Smooth muscle cell (in vitro differentiated cells): ENCODE measurements around the gene BMPR2. TPM values are rescaled to one million over a fixed set of nuclear protein-coding genes. Genes with fewer than 3 reads are reported as not detected.
"Not testable (repeated sequence)": the region's sequence is repeated elsewhere in the genome, so short reads cannot be mapped to it uniquely, and the experiment has no call there.

ENCODE experiments used
- DNase-seq: peaks from one replicate; lab custom pipeline; 2025; ENCODE audit not compliant: unreplicated experiment; lab: John Stamatoyannopoulos, UW
- H2AFZ ChIP-seq: fragments of 200-600 bp; sonication (generic); 2 replicates; pipeline ENCODE4 v1.6.0; 2016; ENCODE audit warnings: antibody characterized with exemption, low read depth, mild to moderate bottlenecking
- H3F3A ChIP-seq: fragments of 200-600 bp; sonication (generic); 2 replicates; pipeline ENCODE4 v1.6.0; 2017; ENCODE audit warnings: antibody characterized with exemption, low read depth
- H3K27ac ChIP-seq: fragments of 200-600 bp; sonication (generic); 2 replicates; pipeline ENCODE4 v1.5.1; 2016; ENCODE audit warnings: low read depth, mild to moderate bottlenecking
- H3K27me3 ChIP-seq: fragments of 200-600 bp; sonication (generic); 2 replicates; pipeline ENCODE4 v1.6.1; 2016; ENCODE audit warnings: low read depth, mild to moderate bottlenecking
- H3K36me3 ChIP-seq: fragments of 200-600 bp; sonication (generic); 2 replicates; pipeline ENCODE4 v1.5.1; 2016; ENCODE audit warnings: low read depth
- H3K4me1 ChIP-seq: fragments of 200-600 bp; sonication (generic); 2 replicates; pipeline ENCODE4 v1.5.1; 2016; ENCODE audit warnings: low read depth
- H3K4me2 ChIP-seq: fragments of 200-600 bp; sonication (generic); 2 replicates; pipeline ENCODE4 v1.6.0; 2016; ENCODE audit warnings: mild to moderate bottlenecking
- H3K4me3 ChIP-seq: fragments of 200-600 bp; sonication (generic); 2 replicates; pipeline ENCODE4 v1.5.1; 2016; ENCODE audit warnings: mild to moderate bottlenecking
- H3K79me2 ChIP-seq: fragments of 200-600 bp; sonication (generic); 2 replicates; pipeline ENCODE4 v1.6.0; 2016; ENCODE audit warnings: low read depth, mild to moderate bottlenecking
- H3K9ac ChIP-seq: fragments of 200-600 bp; sonication (generic); 2 replicates; pipeline ENCODE4 v1.6.0; 2016; ENCODE audit warnings: low read depth
- H3K9me3 ChIP-seq: fragments of 200-600 bp; sonication (generic); replicated peaks from 2 replicates; pipeline ENCODE4 v1.5.1; 2016; ENCODE audit warnings: low read depth
- H4K20me1 ChIP-seq: fragments of 200-600 bp; sonication (generic); 2 replicates; pipeline ENCODE4 v1.6.0; 2016; ENCODE audit warnings: low read depth
- WGBS: methylation state at CpG from one replicate; pipeline ENCODE4 v1.1.7; 2016; ENCODE audit warnings: low lambda C conversion rate; 5-methylcytosine and 5-hydroxymethylcytosine counted together
- polyA plus RNA-seq: library from polyadenylated mRNA; unstranded; fragments of >200 nt; fragmentation: Nextera tagmentation; extraction: Ambion mirVana; gene quantifications from 2 replicates; pipeline ENCODE4 v1.2.1, GENCODE V29; 2016
- total RNA-seq: library from RNA; depleted of rRNA; stranded (reverse); fragments of >200 nt; gene quantifications from 2 replicates; pipeline ENCODE4 v1.2.3, GENCODE V29; 2014
- TF ChIP-seq, protein P1 (sequence below): fragments of 200-600 bp; sonication (generic); IDR thresholded peaks from 2 replicates; pipeline ENCODE4 v1.5.1; 2017; ENCODE audit warnings: borderline replicate concordance, mild to moderate bottlenecking, antibody characterized with exemption; ENCODE audit not compliant: insufficient read depth, poor library complexity, severe bottlenecking

The BMPR2 gene
- total and polyA plus RNA-seq, 2 experiments from 2014 or later = 21.5 to 70.9 TPM

- Histone ChIP-seq H3K9ac (no peak overlapping the region), H3K4me2 (no peak overlapping the region), H2AFZ (no peak overlapping the region), H3F3A (no peaks in the 10 kb centered on the region), H3K36me3 (peaks cover 5% of the 10 kb centered on the region), H3K79me2 (peaks cover 7% of the 10 kb centered on the region), H3K27me3 (no peaks in the 10 kb centered on the region), H3K4me3 (no peak overlapping the region), H3K9me3 (no peaks in the 10 kb centered on the region), H3K4me1 (no peaks in the 10 kb centered on the region), H3K27ac (no peak overlapping the region), H4K20me1 (peaks cover 22% of the 10 kb centered on the region)
- TF ChIP-seq, protein P1, sequence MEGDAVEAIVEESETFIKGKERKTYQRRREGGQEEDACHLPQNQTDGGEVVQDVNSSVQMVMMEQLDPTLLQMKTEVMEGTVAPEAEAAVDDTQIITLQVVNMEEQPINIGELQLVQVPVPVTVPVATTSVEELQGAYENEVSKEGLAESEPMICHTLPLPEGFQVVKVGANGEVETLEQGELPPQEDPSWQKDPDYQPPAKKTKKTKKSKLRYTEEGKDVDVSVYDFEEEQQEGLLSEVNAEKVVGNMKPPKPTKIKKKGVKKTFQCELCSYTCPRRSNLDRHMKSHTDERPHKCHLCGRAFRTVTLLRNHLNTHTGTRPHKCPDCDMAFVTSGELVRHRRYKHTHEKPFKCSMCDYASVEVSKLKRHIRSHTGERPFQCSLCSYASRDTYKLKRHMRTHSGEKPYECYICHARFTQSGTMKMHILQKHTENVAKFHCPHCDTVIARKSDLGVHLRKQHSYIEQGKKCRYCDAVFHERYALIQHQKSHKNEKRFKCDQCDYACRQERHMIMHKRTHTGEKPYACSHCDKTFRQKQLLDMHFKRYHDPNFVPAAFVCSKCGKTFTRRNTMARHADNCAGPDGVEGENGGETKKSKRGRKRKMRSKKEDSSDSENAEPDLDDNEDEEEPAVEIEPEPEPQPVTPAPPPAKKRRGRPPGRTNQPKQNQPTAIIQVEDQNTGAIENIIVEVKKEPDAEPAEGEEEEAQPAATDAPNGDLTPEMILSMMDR = no peak
- DNase-seq = no peak
- WGBS = 98% methylated on average over 2 of the region's 2 CpGs
Observed at GRCh38 chr2:202548240-202548639, 172.1 kb downstream of the BMPR2 start.

- H3K9ac ChIP-seq, H3F3A ChIP-seq, H3K4me2 ChIP-seq, H3K79me2 ChIP-seq, H3K9me3 ChIP-seq, DNase-seq, H3K27ac ChIP-seq, H3K4me3 ChIP-seq, H3K27me3 ChIP-seq, H2AFZ ChIP-seq, H3K4me1 ChIP-seq: not testable (repeated sequence)
- Histone ChIP-seq H4K20me1 (peaks cover 12% of the 10 kb centered on the region), H3K36me3 (peaks cover 21% of the 10 kb centered on the region)
- WGBS = 92% methylated on average over 10 of the region's 10 CpGs
Observed at GRCh38 chr2:202551000-202551399, 174.9 kb downstream of the BMPR2 start.

- TF ChIP-seq, protein P1 = no peak
- H3K27me3 ChIP-seq = no peaks in the 10 kb centered on the region
- H3K79me2 ChIP-seq = peaks cover 5% of the 10 kb centered on the region
- peaks cover 14% of the 10 kb centered on the region for H4K20me1 ChIP-seq
- H3K9me3 ChIP-seq = no peaks in the 10 kb centered on the region
- H3K36me3 ChIP-seq = peaks cover 35% of the 10 kb centered on the region
- H3K9ac ChIP-seq = no peak overlapping the region
- H3K4me2 ChIP-seq = no peak overlapping the region
- H2AFZ ChIP-seq = no peak overlapping the region
- H3K4me3 ChIP-seq = no peak overlapping the region
- 96% methylated on average over 4 of the region's 4 CpGs for WGBS
- no peaks in the 10 kb centered on the region for H3K4me1 ChIP-seq
- H3F3A ChIP-seq = no peaks in the 10 kb centered on the region
- DNase-seq = no peak
- no peak overlapping the region for H3K27ac ChIP-seq
Observed at GRCh38 chr2:202555356-202555755, 179.2 kb downstream of the BMPR2 start.

- peaks cover 21% of the 10 kb centered on the region for H3K36me3 ChIP-seq
- DNase-seq = no peak
- no peaks in the 10 kb centered on the region for H3K27me3 ChIP-seq
- H3F3A ChIP-seq = peaks cover 5% of the 10 kb centered on the region
- H2AFZ ChIP-seq = no peak overlapping the region
- no peaks in the 10 kb centered on the region for H3K79me2 ChIP-seq
- TF ChIP-seq, protein P1 = no peak
- H4K20me1 ChIP-seq = peaks cover 14% of the 10 kb centered on the region
- no peak overlapping the region for H3K4me2 ChIP-seq
- H3K9me3 ChIP-seq = no peaks in the 10 kb centered on the region
- H3K27ac ChIP-seq = no peak overlapping the region
- H3K9ac ChIP-seq = no peak overlapping the region
- H3K4me1 ChIP-seq = no peaks in the 10 kb centered on the region
- 93% methylated on average over 1 of the region's 1 CpG for WGBS
- no peak overlapping the region for H3K4me3 ChIP-seq
Observed at GRCh38 chr2:202560200-202560599, 184.1 kb downstream of the BMPR2 start.
